PC-3 (cell line): Measurements from ENCODE around the gene TMEM201. TPM values are rescaled to one million over a fixed set of nuclear protein-coding genes. Genes with fewer than 3 reads are reported as not detected.

Source experiments
- ATAC-seq: fragments of 200-7000 bp; cut with Tn5 transposase; 2 replicates; pipeline ENCODE4 v1.9.1; 2020; ENCODE audit warnings: mild to moderate bottlenecking, moderate library complexity
- BruUV-seq: library from RNA; stranded (reverse); fragments of 400-500 nt; replicated peaks from 2 replicates; lab custom pipeline; 2021; lab: Mats Ljungman, UMichigan
- CTCF ChIA-PET: fragments of 300-600 bp; sonication (Branson Sonifier 250); formaldehyde crosslinking; loops from one replicate; lab custom pipeline; 2022; ENCODE audit warnings: antibody characterized with exemption; lab: Charles Lee
- POLR2A ChIA-PET: fragments of 300-600 bp; sonication (Branson Sonifier 250); formaldehyde crosslinking; loops from one replicate; lab custom pipeline; 2022; ENCODE audit warnings: antibody characterized with exemption; ENCODE audit not compliant: unreplicated experiment; lab: Charles Lee
- DNase-seq: peaks from one replicate; pipeline ENCODE4 v3.0.0-alpha.2; 2015
- H2AFZ ChIP-seq: fragments of 300-600 bp; sonication (generic); 2 replicates; pipeline ENCODE4 v1.6.0; 2016; ENCODE audit warnings: antibody characterized with exemption, low read length
- H3F3A ChIP-seq: fragments of 300-600 bp; sonication (generic); one replicate; pipeline ENCODE4 v1.6.0; 2017; ENCODE audit warnings: antibody characterized with exemption, low read length, control low read depth, mild to moderate bottlenecking; ENCODE audit not compliant: unreplicated experiment
- H3K27ac ChIP-seq: fragments of 300-600 bp; sonication (generic); 2 replicates; pipeline ENCODE4 v1.5.1; 2016; ENCODE audit warnings: mild to moderate bottlenecking, low read length
- H3K27me3 ChIP-seq: fragments of 300-600 bp; sonication (generic); 2 replicates; pipeline ENCODE4 v1.6.1; 2016; ENCODE audit warnings: low read length, mixed read lengths
- H3K36me3 ChIP-seq: fragments of 300-600 bp; sonication (generic); 2 replicates; pipeline ENCODE4 v1.6.1; 2016; ENCODE audit warnings: low read depth, mixed run types, low read length, mixed read lengths
- H3K4me1 ChIP-seq: fragments of 300-600 bp; sonication (generic); 2 replicates; pipeline ENCODE4 v1.5.1; 2016; ENCODE audit warnings: low read length; ENCODE audit not compliant: insufficient read depth
- H3K4me2 ChIP-seq: fragments of 300-600 bp; sonication (generic); 2 replicates; pipeline ENCODE4 v1.6.0; 2016; ENCODE audit warnings: low read length
- H3K4me3 ChIP-seq: fragments of 300-600 bp; sonication (generic); 2 replicates; pipeline ENCODE4 v1.5.1; 2016; ENCODE audit warnings: mild to moderate bottlenecking, low read length, mixed read lengths
- H3K79me2 ChIP-seq: fragments of 300-600 bp; sonication (generic); 2 replicates; pipeline ENCODE4 v1.6.1; 2017; ENCODE audit warnings: low read length, mixed read lengths
- H3K9ac ChIP-seq: fragments of 300-600 bp; sonication (generic); 2 replicates; pipeline ENCODE4 v1.6.0; 2016; ENCODE audit warnings: mild to moderate bottlenecking, low read length
- H3K9me2 ChIP-seq: fragments of 300-600 bp; sonication (generic); replicated peaks from 2 replicates; pipeline ENCODE4 v1.6.1; 2016; ENCODE audit warnings: mixed run types, low read length, mixed read lengths
- H3K9me3 ChIP-seq: fragments of 300-600 bp; sonication (generic); 2 replicates; pipeline ENCODE4 v1.6.1; 2016; ENCODE audit warnings: low read length, mixed read lengths
- H4K20me1 ChIP-seq: fragments of 300-600 bp; sonication (generic); 2 replicates; pipeline ENCODE4 v1.6.1; 2016; ENCODE audit warnings: low read length, mixed read lengths
- CTCF ChIP-seq: fragments of 300-600 bp; sonication (generic); conservative IDR thresholded peaks from 2 replicates; pipeline ENCODE4 v1.5.1; 2017; ENCODE audit warnings: antibody characterized with exemption, low read depth, mild to moderate bottlenecking, low read length
- EZH2 ChIP-seq: fragments of 300-600 bp; sonication (generic); IDR thresholded peaks from one replicate; pipeline ENCODE4 v1.6.1; 2017; ENCODE audit warnings: antibody characterized with exemption, mild to moderate bottlenecking, low read length; ENCODE audit not compliant: unreplicated experiment
- EZH2phosphoT487 ChIP-seq: fragments of 300-600 bp; sonication (generic); IDR thresholded peaks from 2 replicates; pipeline ENCODE4 v1.6.1; 2018; ENCODE audit warnings: mild to moderate bottlenecking, antibody characterized with exemption, low read length, borderline replicate concordance
- intact Hi-C: fragments of 100-400 bp; cut with micrococcal nuclease; formaldehyde crosslinking; loops from 2 replicates; pipeline ENCODE4 v1.9.0; 2023
- total RNA-seq: library from RNA; depleted of rRNA; stranded (reverse); fragments of >200 nt; gene quantifications from 2 replicates; pipeline ENCODE4 v1.2.3, GENCODE V29; 2014

Gene TMEM201
- total RNA-seq, 1 experiment from 2014 or later = 13.8 TPM

GRCh38 chr1:9589144-9589718 lies 520 bp downstream of the TMEM201 start:
- no peak overlapping the region for H3K27ac ChIP-seq
- TF ChIP-seq CTCF (no peak), EZH2 (no peak), EZH2phosphoT487 (no peak)
- peaks cover 32% of the 10 kb centered on the region for H4K20me1 ChIP-seq
- H3K36me3 ChIP-seq = no peaks in the 10 kb centered on the region
- CTCF ChIA-PET = interaction anchor here (0.5 kb wide), 1 partner anchor 38 kb away, joined by 3 read pairs; no protein-coding TSS in a partner anchor
- H3F3A ChIP-seq = no peaks in the 10 kb centered on the region
- BruUV-seq = TSS peak; percentile 38
- no peaks in the 10 kb centered on the region for H3K9me3 ChIP-seq
- DNase-seq (no peak), ATAC-seq (peak; percentile 32)
- peak overlapping the region; percentile 96 for H3K4me2 ChIP-seq
- H3K9ac ChIP-seq = peak overlapping the region; percentile 72
- peak overlapping the region; percentile 54 for H2AFZ ChIP-seq
- no peaks in the 10 kb centered on the region for H3K27me3 ChIP-seq
- POLR2A ChIA-PET = no interaction called here
- H3K4me3 ChIP-seq = peak overlapping the region; percentile 92
- peaks cover 52% of the 10 kb centered on the region for H3K79me2 ChIP-seq
- peaks cover 6% of the 10 kb centered on the region; the same call in 1 of the 2 replicates for H3K4me1 ChIP-seq
- no peaks in the 10 kb centered on the region for H3K9me2 ChIP-seq
- intact Hi-C loops = no loop called here

DNA sequence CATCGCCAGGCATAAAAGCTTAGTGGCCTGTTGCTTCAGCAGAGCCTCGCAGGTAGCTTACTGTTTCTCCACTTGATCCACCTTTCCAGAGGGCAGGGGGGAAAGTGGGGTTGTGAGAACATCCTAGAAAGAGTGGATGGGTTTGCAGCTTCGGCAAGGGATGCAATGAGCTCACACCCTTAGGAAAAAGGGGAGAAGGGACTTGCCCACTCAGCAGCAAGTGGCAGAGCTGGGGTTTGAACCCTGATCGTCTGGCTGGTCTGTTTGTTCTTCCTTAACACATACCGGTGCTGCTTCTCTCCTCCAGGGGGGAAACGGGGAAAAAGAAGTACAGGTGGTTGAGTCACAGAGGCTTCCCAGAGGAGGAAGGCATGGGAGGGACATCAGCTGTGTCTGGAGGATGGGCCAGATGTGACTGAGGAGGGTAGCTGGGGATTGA lies 1.0 kb downstream of the TMEM201 start:
- no TSS peak for BruUV-seq
- peak; percentile 7; the same call in 1 of the 2 replicates for ATAC-seq

More for the DNA sequence above, 1.0 kb downstream of the TMEM201 start:
- peak overlapping the region; percentile 72 for H3K9ac ChIP-seq
- intact Hi-C loops = no loop called here
- H3K27ac ChIP-seq = no peak overlapping the region
- H3K36me3 ChIP-seq = no peaks in the 10 kb centered on the region
- DNase-seq = peak; percentile 47
- H4K20me1 ChIP-seq = peaks cover 37% of the 10 kb centered on the region
- H2AFZ ChIP-seq = peak overlapping the region; percentile 54
- TF ChIP-seq EZH2 (no peak), EZH2phosphoT487 (no peak), CTCF (no peak)
- ChIA-PET CTCF (interaction anchor here (0.5 kb wide), 1 partner anchor 37 kb away, joined by 3 read pairs; no protein-coding TSS in a partner anchor), POLR2A (no interaction called here)
- H3K79me2 ChIP-seq = peaks cover 58% of the 10 kb centered on the region
- H3K9me2 ChIP-seq = no peaks in the 10 kb centered on the region
- peak overlapping the region; percentile 96 for H3K4me2 ChIP-seq
- H3K4me3 ChIP-seq = peak overlapping the region; percentile 92
- no peaks in the 10 kb centered on the region for H3F3A ChIP-seq
- peaks cover 6% of the 10 kb centered on the region; the same call in 1 of the 2 replicates for H3K4me1 ChIP-seq
- no peaks in the 10 kb centered on the region for H3K9me3 ChIP-seq
- no peaks in the 10 kb centered on the region for H3K27me3 ChIP-seq
